HG02678 (cell line): ENCODE measurements around the gene ADORA3.
"Not testable (repeated sequence)": the region's sequence is repeated elsewhere in the genome, so short reads cannot be mapped to it uniquely, and the experiment has no call there.

Experiments used
- ATAC-seq: cut with Tn5 transposase; IDR thresholded peaks from one replicate; pipeline ENCODE4 v1.9.1; 2021; ENCODE audit warnings: mild to moderate bottlenecking, moderate library complexity; ENCODE audit not compliant: unreplicated experiment

Gene ADORA3

DNA sequence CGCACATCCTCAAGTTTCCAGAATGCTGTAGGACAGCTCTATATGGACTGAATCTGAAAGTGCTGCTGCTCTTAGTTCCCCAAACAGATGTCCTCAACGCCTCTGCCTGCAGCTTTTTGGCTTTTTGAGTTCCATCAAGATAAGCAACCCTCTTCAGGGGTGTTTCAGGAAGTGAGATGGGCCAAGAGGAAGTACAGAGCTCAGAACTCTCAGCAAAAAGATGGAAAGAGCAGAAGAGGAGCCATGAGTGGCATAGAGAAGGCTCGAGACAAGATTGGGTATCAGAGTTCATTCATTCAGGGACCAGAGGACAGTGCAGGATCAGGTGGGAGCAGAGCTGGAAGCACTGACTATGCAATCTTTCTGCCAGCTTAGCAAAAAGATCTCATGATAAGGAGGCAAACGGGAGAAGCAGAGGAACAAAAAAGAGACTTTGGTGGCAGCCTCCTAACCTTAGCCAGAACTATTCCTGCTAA lies at the start of gene ADORA3, which contains the start of gene TMIGD3:
Gene ADORA3, minus strand, starts transcription at position 49 of the 476 bp plus-strand sequence. CDS start 279 bp downstream, outside the sequence.
Gene TMIGD3, minus strand, starts transcription at position 49 of the 476 bp plus-strand sequence. CDS start 279 bp downstream, outside the sequence.
- no peak for ATAC-seq

DNA sequence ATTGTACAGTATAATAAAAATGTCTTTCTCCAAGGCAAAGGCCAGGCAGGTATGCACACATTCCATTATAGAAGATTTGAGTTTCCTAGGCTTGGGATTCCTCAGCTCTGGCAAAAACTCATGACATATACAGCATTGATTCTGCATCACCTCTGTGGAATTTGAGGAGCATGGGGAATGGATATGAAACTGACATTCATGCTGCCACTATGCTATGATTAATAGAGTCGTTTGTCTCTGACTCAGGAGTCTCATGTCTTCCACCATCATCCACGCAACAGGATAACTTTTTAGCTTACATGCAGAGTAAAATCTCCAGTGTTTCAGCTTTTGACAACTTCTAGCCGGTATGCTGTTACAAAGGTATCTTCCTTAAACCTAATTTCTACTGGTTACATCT lies 49.8 kb upstream of the ADORA3 start:
- no peak for ATAC-seq

DNA sequence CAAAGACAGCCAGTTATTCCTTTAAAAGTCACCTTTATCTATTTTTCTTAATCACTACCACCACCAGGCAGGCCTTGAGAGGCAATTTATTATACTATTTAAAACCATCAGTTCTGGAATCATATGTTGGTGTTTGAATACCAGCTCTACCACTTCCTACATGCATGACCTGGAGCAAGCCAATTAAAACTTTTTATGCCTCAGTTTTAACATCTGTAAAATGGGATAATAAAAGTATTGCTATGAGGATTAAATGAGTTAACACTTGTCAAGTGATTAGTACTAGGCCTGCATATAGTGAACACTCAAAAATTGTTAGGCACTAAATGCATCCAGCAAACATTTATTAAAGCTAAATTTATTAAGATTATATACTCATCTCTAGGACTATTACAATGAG lies 49.2 kb upstream of the ADORA3 start:
- no peak for ATAC-seq

DNA sequence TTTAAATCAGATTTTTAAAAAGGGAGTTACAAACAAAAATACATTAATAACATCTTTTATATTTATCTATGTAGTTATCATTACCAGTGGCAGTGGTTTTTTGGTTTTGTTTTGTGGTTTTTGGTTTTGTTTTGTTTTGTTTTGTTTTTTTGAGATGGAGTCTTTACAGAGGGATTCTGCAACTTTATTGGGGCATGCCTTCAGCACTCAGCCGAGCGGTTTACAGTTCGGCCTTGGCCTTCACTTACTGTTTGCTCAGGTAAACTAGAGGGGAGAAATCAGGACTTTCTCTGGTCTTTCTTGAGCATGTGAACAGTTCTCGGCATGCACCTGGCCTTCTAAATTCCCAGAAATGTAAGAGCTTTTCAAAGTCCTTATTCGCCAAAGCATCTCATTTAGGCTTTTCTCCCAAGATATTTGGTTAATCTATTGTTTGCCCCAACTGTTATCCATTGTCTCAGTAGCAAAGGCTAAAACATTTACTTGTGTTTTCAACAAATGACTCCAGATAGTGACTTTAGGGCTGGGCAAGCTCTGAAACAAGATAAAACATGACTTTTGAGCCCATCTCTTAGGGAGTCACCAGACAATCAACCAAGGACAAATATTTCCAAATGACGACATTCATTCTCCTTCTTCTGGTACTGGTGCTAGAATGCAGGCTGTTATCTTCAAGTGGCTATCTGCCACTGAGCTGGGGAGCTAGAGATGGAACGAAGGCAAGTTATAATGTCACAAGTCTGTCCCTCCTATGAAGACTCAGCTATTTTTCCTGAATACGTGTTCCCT lies 48.4 kb upstream of the ADORA3 start:
- no peak for ATAC-seq

DNA sequence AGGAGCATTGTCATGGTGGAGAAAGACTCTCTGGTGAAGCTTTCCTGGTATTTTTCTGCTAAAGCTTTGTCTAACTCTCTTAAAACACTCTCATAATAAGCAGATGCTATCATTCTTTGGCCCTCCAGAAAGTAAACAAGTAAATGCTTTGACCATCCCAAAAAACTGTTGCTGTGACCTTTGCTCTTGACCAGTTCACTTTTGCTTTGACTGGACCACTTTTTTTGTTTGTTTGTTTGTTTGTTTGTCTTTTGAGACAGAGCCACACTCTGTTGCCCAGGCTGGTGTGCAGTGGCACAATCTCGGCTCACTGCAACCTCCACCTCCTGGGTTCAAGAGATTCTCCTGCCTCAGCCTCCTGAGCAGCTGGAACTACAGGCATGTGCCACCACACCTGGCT lies 44.4 kb upstream of the ADORA3 start:
- not testable (repeated sequence) for ATAC-seq

DNA sequence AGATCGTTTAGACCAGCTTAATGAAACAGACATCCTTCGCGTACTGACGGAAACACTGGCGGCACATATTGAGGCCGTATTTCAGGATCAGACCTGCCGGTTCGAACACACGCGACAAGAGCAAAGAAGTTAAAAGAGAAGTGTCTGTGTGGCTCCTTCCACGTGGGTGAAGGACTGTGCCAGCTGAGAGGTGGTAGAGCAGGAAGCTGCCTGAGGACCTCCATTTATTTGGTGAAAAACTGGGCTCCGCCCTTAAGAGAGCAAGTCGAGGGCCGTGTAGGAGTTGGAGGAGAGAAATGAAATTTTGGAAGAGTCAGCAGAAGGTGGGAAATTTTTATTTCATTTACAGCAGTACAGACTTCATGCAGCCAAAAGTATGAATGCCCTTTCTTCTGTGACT lies 38.8 kb upstream of the ADORA3 start:
- ATAC-seq = no peak

DNA sequence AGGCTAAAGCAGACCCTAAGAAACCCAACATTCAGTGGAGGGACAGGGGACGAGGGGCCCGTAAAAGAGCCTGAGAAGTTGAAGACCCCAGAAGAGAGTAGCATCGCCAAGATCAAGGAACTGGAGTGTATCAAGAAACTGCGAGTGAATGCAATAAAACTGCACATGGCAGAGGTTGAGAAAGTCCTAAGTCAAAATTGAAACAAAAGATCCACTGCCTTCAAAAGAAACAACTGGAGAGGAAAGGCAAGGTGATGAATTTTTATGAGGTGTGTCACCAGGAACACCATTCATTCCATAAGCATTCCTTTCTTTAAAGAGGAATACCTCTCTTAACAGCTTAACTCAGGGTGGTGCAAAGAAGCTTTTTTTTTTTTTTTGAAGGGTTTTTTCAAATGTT lies 38.3 kb upstream of the ADORA3 start:
- no peak for ATAC-seq

DNA sequence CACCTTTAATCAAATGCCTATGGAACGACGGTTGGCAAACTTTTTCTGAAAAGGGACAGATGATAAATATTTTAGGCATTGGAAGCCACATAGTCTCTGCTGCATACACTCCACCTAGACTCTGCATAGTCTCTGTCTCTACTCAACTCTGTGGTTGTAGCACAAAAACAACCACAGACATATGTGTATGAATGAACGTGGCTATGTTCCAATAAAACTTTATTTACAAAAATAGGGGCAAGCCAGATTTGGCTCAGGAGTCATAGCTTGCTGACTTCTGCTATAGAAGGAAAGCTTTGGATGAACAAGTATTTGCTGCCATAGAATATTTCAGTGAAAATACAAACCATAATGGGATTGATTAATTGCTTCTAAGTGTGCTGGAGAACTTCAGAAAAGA lies 37.5 kb upstream of the ADORA3 start:
- no peak for ATAC-seq

DNA sequence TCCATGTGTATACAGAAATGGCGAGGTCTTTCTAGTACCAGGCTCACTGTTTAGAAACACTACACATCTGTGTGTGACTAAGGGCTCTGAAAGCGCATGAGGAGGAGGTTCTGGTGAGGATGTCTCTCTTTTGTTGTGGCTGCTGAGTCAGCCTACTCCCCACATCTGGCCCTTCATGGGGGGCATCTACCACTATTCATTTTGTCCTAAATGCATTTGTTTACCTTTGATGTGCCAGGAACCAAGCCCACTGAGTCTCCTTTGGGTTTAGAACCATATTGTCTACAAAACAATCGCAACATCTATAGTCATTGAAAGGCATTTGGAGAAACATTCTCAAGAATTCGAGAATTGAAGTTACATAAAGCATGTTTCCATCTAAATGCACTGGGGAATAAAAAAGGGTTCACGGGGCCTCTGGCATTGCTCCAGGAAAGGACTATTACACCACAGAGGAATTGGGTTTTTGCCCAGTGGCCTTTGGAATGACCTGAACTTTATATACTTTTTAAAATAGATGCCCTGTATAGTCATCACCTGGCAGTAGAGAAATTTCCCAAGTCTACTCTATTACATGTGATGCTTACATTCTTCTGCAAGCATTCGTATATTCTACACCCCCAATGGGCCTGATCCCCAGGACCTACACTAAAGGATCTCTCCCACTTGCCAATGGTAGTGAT lies 35.1 kb upstream of the ADORA3 start:
- no peak for ATAC-seq

DNA sequence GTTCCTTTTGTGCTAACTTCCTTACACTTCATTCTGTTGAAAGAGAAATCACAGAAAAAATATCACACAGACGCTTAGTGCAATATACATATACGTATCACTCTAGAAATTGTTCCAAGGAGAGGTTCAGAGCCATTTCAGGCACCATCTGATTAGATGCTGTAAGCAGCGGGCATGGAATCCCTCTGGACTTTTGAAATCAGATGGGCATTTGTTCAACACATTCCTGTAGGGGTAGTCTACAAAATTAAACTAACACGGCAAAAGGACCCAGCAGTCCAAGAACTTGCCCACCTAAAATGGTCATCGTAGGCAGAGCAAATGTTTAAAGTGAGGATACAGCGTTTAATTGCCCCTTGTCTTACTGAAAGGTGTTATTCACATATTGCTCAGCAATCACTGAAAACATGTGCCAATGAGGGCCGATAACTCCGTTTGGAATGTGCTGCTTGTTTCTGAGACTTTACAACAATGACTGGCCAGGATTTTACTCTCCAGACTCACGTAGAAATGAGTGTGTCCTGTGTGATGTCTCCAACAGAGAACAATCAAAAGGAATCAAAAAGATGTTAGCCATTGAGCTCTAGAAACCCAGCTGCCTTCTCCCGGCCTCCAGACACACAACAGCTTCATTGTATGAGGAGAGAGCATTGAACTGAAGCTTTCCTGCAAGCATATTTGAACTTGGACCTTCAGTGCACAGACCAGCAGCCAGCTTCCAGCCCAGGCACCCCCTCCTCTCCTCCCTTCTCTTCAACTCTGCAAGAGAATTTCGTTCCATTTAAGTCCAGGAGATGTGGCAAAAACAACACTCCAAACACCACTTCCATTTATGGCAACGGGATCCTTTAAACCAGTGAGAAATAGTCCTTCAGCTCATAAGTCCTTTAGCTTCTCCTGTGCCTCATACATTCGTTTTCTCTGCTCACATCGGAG lies 32.1 kb upstream of the ADORA3 start:
- ATAC-seq = no peak

DNA sequence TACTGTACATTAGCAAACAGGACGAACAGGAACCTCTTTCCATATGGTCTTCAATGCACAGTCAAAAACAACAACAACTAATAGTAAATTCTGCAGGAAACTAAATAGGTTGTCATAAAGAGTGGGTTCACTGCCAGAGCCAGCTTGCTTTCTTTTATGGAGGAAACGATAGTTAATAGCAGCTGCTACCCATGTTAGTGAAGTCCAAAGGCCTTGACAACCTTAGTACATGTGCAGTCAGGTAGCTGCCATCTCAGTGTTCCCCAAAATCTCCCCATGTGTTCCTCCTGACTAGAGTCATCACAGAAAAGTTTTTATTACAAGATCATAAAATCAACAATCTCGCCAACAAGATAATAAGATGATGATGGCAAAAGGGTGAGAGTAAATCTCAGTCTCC lies 16.6 kb upstream of the ADORA3 start:
- no peak for ATAC-seq

DNA sequence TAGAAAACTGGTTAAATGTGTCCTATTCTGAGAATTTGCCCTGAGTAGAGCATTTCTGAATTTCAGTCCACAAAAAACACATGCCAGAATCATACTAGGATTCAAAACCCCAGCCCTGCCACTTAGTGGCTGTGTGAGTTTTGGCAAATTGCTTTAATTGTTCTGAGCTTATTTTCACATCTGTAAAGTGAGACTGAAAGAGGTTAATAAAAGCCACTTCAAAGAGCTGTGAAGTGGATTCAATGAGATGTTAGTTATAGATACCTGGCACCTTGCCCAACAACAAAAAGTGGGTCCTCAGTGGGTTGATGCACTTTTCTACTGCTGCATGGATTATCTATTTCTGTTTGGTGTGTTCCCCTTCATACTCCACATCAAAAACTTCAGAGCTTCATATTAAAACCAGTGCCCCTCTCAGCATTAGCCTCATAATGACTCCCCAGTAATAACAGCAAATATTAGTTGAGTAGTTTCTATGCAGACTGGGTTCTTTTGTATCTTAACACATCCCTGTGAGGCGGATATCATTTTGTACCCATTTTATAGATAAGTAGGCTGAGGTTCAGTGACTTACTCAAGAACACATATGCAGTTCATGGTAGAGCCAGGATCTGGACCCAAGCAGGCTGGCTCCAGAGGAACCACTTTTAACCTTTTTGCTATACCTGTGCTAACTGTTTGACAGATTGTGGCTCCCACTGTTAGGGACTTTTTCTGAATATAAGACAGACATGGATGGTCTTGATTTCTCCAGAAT lies 14.2 kb upstream of the ADORA3 start:
- ATAC-seq = no peak

DNA sequence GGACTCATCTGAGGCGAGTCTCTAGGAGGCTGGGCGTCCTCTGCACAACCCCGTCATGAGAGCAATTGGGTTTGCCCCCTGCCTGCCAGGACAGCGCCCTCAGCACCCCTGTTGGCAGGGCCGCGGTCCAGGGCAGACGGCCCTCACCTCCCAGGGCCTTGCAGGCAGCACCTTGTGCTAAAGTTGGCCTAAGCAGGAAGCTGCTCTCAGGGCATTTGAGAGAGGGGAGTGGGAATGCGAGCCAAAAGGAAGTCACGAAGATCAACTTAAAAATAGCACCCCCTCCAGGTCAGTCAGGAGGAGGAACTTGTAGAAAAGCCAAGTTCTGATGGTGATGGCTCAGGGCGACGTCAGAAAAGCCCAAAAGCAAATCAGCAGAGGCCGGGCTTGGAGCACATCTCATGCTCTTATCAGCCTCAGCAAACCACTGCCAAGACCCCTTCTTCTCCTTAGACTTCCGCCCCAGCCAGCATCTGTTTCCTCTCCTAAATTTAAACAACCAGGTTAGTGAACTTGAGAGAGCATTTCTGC lies 12.6 kb upstream of the ADORA3 start:
- peak; percentile 40 for ATAC-seq

DNA sequence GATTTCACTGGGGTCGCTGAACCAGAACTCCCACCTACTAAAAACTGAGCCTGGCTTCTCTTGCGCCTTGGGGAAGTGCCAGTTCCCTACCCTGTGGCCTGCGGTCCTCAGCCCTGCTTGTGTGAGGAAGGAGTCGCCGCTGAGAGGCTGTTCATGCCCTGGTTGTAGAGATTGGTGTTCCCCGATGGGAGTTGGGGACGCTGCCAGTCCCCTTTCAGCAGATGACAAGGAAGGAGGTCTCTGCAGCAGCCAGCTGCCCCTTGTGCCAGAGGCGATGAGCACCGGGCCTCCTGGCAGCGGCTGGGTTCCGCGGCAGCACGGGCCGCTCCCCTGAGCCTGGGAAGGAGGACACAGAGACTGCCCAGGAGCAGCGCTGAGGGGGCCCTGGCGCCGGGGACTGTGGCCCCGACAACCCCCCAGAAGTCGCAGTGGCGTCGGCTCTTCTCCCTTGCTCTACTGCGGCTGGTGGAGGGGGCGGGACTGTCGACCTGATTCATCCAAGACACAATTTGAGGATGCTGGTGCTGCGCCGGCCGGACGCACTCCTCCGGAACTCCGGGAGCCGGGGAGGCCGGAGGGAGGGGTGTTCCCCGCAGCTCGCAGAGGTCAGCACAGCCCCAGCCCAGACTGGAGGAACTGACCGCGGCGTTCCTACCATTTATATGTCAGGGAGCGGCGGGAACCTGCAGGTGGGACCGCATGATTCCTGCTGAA lies 12.0 kb upstream of the ADORA3 start:
- ATAC-seq = peak; percentile 22

DNA sequence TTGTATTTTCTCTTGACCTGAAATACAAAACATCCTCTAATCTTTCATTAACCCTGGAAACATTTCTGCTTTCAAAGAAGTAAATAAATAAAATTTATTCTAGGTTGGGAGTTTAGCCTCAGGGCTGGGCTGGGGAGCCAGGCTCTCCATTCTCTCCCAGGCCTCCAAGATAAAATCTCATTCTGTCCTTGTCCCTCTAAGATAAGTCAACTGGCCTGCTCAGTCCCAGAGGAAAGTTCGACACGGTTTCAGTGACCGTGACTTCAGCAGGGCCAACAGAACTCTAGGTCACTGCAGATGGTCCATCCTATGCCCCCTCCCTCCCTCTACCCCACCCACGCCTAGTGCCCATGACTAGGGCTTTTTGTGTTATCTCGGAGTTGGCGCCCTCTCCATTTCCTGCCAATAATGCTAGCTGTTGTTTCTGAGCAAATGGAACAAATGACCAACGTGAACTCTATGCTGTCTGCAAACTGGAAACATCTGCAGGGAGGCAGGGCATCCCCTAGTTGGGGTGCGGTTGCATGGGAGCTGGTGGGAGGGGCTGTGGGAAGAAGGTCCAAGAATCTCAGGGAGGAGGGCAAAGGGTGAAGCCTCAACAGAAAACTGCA lies 10.1 kb upstream of the ADORA3 start:
- ATAC-seq = no peak

DNA sequence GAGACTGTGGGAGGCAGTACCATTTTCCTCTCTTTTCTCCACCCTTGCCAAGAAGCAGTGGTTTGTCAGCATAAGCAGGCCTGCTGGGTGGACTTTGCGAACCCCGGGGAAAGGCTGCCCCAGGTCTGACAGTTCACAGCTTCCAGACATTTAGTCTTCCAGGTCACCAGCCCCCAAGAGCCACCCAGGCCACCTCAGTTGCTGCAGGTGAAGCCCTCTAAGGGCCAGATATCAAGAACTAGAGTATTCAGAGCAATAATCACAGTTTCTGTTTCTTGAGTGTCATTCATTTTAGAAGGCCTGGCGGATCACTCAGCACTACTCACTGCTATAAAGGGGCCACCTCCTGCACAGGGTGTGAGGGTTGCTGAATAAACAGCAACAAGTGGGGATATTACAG lies 9.5 kb upstream of the ADORA3 start:
- no peak for ATAC-seq

DNA sequence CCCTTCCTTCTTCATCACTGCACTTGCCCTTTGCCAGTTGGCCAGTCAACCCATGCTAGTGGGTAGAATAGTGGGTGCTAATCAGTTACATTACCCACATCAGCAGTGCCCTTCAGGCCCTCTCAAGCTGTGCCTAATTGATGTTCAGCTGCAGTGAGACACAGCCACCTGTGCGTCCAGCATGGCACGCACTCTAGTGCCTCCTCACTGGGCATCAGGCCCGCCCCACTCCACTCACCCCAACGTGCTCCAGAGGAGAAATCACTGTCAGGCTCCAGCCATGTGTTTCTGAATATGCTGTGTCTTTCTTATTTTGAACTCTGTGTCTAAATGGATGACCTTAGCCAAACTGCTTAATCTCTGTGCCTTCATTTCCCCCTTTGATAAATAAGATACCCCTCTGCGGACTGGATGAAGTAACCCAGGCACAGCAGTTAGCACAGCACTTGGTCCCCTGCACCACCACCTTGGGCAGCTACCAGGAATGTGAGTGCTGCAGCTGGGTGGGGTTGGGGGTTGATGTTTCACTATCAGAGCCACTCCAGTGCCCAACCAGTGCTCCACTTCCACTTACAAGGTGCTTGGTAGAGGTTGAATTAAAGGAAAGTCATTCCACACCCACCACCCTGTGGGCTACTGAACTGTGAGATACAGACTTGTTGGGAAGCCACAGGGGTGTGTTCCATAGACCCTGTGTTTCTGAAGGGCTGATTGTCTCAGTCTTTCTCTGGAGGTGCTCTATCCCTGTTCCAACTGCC lies 8.9 kb upstream of the ADORA3 start:
- ATAC-seq = no peak

DNA sequence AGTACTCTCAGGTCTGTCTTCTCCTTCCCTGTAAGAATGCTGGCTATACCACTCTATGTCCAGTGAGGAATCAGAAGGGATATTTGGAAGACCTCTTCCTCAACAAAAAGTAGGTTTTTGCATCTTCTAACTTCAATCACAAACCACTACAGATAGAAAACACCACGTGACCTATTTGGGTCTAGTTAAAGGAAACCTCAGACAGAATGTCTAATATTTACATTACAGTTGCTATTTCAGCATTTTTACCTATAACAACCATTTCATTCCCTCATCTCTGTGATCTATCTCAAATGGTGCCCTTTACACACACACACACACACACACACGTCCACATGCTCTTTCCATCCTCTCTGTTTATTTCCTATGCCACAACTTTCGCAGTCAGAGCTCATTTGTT lies 7.9 kb upstream of the ADORA3 start:
- ATAC-seq = no peak
